Measurements from ENCODE around the gene DBR1.

- no peak for TF ChIP-seq EZH2 (IDR thresholded peaks at IDR 0.05; ENCODE audit: borderline replicate concordance, low read depth, low read length, poor library complexity, severe bottlenecking)
- no peak for TF ChIP-seq CTCF (conservative IDR thresholded peaks at IDR 0.05; ENCODE audit: low read depth, low read length)
Measured at GRCh38 chr3:138219255-138219654, 44.5 kb upstream of the DBR1 start.
